Ovary (tissue), 3 donors: Measurements from ENCODE around the gene TMSB10.

Source experiments
- CTCF ChIP-seq, 3 donors: fragments of 450-650 bp in 2 of 3; fragments of 200-600 bp in 1 of 3; IDR thresholded peaks; one replicate each; pipeline versions ENCODE4 v1.5.1 to v1.8.0; 2016 to 2022; ENCODE audit warnings: antibody characterized with exemption in 3 of 3, mild to moderate bottlenecking in 1 of 3
- EP300 ChIP-seq: sonication (generic); formaldehyde crosslinking; IDR thresholded peaks from one replicate; pipeline ENCODE4 v1.6.1; 2017; ENCODE audit warnings: antibody characterized with exemption
- POLR2A ChIP-seq: fragments of 450-650 bp; IDR thresholded peaks from one replicate; pipeline ENCODE4 v1.6.1; 2017; ENCODE audit warnings: antibody characterized with exemption, mild to moderate bottlenecking, moderate library complexity
- donor health status: DM: no; HTN: no; CAD: no.

GRCh38 chr2:84880645-84881521, 24.6 kb upstream of the TMSB10 start, which contains the start of gene TRABD2A:
- TF ChIP-seq CTCF (IDR thresholded peaks at IDR 0.05): no peak
- no peak for TF ChIP-seq POLR2A
- no peak for TF ChIP-seq EP300
